HUES48 (cell line): Measurements from ENCODE around the gene TMEM269.

Experiments used
- H3K27ac ChIP-seq: one replicate; pipeline ENCODE4 v1.7.0; 2013; ENCODE audit warnings: low read depth, low read length, inconsistent platforms
- H3K27me3 ChIP-seq: 2 replicates; pipeline ENCODE4 v1.6.1; 2013; ENCODE audit warnings: mild to moderate bottlenecking, low read length; ENCODE audit not compliant: control insufficient read depth, insufficient read depth
- H3K36me3 ChIP-seq: 2 replicates; pipeline ENCODE4 v1.6.1; 2013; ENCODE audit warnings: low read length; ENCODE audit not compliant: control insufficient read depth, insufficient read depth
- H3K4me1 ChIP-seq: 2 replicates; pipeline ENCODE4 v1.6.1; 2013; ENCODE audit warnings: mild to moderate bottlenecking, low read length; ENCODE audit not compliant: control insufficient read depth, insufficient read depth
- H3K4me3 ChIP-seq: 2 replicates; pipeline ENCODE4 v1.5.1; 2013; ENCODE audit warnings: mild to moderate bottlenecking, low read depth, low read length
- H3K9ac ChIP-seq: 2 replicates; pipeline ENCODE4 v1.6.1; 2013; ENCODE audit warnings: mild to moderate bottlenecking, low read depth, low read length, moderate library complexity
- H3K9me3 ChIP-seq: 2 replicates; pipeline ENCODE4 v1.6.1; 2013; ENCODE audit warnings: low read length; ENCODE audit not compliant: control insufficient read depth, insufficient read depth

The TMEM269 gene

DNA sequence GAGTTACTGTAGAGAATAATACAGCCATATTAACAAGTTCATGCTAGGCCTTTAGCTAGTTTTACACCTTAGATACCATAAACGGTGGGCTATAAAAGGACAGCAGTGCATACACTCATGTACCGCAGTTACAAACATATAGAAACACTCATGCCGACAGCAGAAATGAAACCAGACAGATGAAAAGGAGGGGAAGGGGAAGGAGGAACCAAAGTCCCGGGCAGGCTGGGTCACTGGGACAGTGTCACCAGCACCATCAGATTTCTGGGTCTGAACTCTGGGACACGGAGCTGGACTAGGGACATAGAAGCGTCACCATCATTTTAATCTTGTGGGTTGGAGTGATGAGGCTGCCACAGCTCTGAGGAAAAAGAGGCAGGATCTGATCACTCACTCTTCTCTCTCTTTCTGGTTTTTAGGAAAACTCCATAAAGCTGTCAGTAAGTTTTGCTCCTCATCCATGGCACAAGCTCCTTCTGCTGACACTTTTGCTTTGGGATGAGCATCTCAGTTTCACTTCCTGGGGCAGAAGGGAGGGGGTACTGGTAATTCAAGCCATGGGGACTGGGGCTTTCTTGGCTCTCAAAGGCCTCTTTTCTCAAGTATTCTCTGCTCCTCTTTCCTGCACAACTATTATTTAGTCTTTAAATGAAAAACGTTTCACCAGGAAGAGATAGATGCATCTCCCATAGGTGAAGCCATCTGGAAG is 53.8 kb downstream of the TMEM269 start:
- Histone ChIP-seq H3K36me3 (no peaks in the 10 kb centered on the region), H3K27me3 (no peaks in the 10 kb centered on the region), H3K9me3 (no peaks in the 10 kb centered on the region), H3K27ac (no peak overlapping the region), H3K4me1 (no peaks in the 10 kb centered on the region), H3K9ac (no peak overlapping the region), H3K4me3 (no peak overlapping the region)

DNA sequence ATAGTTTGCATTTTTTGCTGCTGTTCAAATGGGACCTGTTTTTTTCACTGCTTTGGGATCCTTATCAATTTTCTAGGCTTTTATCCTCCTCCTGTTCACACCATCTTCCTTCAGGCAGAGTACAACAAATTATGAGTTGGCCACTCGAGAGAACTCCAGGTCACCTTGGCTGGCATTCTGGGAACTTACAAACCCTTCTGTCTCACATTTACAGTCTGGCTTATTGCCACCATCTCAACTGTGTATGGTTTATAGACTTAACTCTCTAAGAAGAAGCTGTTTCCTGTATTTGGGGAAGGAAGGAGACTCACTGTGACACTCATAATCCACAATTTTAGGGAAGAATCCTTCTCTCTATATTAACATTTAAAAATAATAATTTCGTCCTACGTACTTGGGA is 56.2 kb downstream of the TMEM269 start:
- no peaks in the 10 kb centered on the region for H3K27me3 ChIP-seq
- no peaks in the 10 kb centered on the region for H3K9me3 ChIP-seq
- no peak overlapping the region for H3K4me3 ChIP-seq
- H3K9ac ChIP-seq, result no peak overlapping the region
- no peaks in the 10 kb centered on the region for H3K36me3 ChIP-seq
- no peak overlapping the region for H3K27ac ChIP-seq
- 0 out of 2 replicates have a peak, but pooled peaks cover 4% of the 10 kb centered on the region for H3K4me1 ChIP-seq

DNA sequence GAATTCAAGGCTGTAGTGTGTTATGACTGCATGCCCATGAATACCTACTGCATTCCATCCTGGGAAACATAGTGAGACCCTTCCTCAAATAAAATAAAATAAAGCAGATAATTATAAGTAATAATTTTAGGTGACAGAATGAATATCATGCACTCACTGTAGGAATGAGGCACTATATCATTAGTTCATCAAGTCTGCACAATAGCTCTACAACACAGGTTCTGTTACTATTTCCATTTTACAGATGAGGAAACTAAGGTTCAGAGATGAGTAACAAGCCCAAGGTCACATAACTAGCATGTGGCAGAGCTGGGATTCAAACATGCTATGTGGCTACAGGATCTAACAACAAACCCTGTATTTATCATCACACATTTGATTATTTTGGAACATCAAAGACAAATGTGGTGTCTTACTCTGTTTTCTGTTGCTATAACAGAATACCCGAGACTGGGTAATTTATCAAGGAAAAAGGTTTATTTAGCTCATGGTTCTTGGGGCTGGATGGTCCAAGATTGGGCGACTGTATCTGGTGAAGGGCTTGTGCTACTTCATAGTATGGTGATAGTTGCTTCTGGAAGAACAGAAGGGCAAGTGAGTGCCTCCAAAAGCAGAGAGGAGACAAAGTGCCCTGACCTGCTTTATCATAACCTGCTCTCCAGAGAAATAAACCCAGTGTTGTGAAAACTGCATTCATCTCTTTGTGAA is 56.8 kb downstream of the TMEM269 start:
- 0 out of 2 replicates have a peak, but pooled peaks cover 4% of the 10 kb centered on the region for H3K4me1 ChIP-seq
- no peak overlapping the region for H3K9ac ChIP-seq
- H3K36me3 ChIP-seq, result no peaks in the 10 kb centered on the region
- H3K27me3 ChIP-seq, result no peaks in the 10 kb centered on the region
- no peak overlapping the region for H3K27ac ChIP-seq
- no peaks in the 10 kb centered on the region for H3K9me3 ChIP-seq
- H3K4me3 ChIP-seq, result no peak overlapping the region

DNA sequence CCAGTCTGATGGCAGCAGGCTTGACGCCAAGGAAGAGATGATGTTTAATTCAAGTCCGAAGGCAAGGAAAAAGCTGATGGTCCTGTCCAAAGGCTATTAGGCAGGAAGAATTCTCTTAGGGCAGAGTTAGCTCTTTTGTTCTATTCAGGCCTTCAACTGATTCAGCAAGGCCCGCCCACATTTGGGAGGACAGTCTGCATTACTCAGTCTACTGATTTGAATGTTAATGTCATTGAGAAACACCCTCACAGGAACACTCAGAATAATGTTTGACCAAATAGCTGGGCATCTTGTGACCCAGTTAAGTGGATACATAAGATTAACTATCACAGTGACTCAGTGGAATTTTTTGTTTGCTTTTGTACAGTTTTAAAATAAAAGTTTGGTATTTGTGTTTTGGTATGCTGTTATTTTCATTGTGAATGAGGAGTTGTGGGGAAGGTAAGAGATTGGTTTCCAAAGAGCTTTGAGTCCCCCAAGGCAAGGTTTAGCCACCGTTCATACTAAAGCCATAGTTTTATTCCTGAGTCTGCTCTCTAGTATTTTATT is 59.9 kb downstream of the TMEM269 start:
- Histone ChIP-seq H3K27ac (no peak overlapping the region), H3K4me3 (no peak overlapping the region), H3K27me3 (no peaks in the 10 kb centered on the region), H3K36me3 (peaks cover 10% of the 10 kb centered on the region), H3K9ac (no peak overlapping the region), H3K4me1 (peaks cover 15% of the 10 kb centered on the region), H3K9me3 (no peaks in the 10 kb centered on the region)

DNA sequence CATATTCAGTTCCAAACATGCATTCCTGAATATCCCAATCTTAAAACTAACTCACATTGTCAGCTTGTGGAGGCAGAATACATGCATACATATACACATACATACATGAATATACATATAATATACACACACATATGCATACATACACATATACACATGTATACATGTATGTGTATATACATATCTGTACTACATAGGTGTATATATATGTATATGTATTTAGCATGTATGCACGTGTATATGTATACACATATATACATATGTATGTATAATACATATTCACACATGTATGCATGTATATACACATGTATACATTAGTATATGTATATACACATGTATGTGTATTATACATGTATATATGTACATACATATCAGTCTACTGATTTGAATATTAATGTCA is 60.4 kb downstream of the TMEM269 start:
- no peak overlapping the region for H3K27ac ChIP-seq
- H3K27me3 ChIP-seq, result no peaks in the 10 kb centered on the region
- H3K4me3 ChIP-seq, result peak overlapping the region; percentile 75
- H3K4me1 ChIP-seq, result peaks cover 15% of the 10 kb centered on the region
- peaks cover 15% of the 10 kb centered on the region for H3K36me3 ChIP-seq
- no peaks in the 10 kb centered on the region for H3K9me3 ChIP-seq
- no peak overlapping the region for H3K9ac ChIP-seq

DNA sequence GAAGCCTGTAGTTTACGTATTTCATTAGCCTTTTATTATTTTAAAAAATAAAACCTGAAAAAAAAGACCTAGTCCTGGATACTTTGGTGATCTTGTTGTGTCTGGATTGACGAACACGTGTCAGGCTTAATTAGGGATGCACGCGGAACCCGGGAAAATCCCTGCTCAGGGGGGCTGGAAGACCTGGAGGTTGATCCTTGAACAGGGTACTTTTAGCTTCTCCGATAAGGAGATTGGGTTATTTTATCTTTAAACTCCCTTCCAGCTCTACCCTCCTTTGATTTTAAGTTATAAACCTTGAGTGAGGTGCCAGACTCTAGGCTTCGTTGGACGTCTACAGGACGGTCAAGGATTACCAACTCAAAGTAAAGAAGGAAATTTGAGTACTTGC is 61.1 kb downstream of the TMEM269 start:
- peaks cover 22% of the 10 kb centered on the region for H3K36me3 ChIP-seq
- no peak overlapping the region for H3K27ac ChIP-seq
- H3K4me1 ChIP-seq, result peaks cover 15% of the 10 kb centered on the region
- peak overlapping the region; percentile 75 for H3K4me3 ChIP-seq
- no peaks in the 10 kb centered on the region for H3K9me3 ChIP-seq
- peak overlapping the region; percentile 57 for H3K9ac ChIP-seq
- H3K27me3 ChIP-seq, result no peaks in the 10 kb centered on the region

DNA sequence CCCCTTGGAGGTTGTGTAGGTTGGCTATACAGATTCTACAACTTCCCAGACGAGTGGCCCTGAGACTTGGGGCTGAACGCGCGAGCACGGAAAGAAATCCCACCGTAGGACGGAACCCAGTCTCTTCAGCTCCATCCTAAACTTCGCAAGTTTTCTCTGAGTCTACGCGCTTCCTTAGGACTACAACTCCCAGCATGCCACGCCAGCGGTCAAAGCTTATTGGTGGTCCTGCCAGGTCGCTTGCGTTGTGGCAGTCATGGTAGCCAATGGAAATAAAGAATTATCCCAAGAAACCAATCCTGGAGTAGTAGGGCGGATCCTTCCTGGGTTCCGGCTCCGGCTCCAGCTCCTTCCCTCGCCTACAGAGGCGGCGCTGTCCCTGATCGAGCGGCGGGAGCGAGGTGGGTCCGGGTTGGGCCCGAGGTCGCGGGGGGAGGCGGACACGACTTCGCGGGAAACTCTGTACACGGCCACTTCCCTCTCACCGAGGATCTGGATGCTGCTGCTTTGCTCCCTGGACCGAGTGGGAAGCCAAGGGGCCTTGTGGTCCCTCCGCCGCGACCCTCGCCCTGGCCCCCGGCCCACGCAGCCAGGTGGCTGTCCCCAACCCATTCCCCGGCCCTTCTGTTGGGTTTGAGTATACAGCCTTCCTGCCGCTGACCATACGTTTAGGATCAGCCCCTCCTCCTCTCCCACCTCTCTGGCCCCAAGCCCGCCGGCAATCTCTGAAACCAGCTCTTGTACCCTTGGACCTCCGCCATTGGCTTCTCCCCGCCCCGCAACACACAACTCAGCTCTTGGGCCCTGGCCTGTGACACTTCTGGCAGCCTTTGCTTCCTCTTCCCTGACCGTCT is 61.7 kb downstream of the TMEM269 start, which contains the start of gene ZNF691:
Gene ZNF691, plus strand, starts transcription at position 357 of the 854 bp plus-strand sequence. CDS start 3,046 bp downstream, outside the sequence.
- Histone ChIP-seq H3K4me3 (peak within 1 kb of the TSS; percentile 75), H3K9ac (peak within 1 kb of the TSS; percentile 65), H3K4me1 (peaks cover 15% of the 10 kb centered on the region), H3K27ac (no peak within 1 kb of the TSS), H3K27me3 (no peaks in the 10 kb centered on the region), H3K9me3 (no peaks in the 10 kb centered on the region), H3K36me3 (peaks cover 28% of the 10 kb centered on the region)

DNA sequence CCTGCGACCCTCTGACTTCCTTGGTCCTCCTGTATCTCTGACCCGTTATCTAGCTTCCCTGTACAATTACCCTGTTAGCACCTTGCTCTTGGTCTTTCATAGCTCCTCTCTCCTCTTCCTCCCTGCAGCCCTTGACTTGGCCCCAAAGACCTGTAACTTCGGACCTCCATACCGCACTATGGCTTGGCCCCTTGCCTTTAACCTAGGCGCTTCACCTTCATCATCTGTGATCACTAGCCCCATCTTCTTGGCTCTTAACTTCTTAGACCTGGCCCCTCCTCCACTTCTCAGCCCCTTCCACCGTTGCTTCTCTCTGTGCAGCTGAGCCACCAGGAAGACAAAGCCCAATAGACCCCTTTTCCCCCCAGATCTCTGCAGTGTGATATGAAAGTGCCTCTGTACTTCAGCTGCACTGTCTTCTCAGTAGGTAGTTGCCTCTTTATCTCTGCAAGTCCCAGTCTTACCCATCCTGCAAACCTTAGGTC is 62.4 kb downstream of the TMEM269 start:
- H3K27me3 ChIP-seq, result no peaks in the 10 kb centered on the region
- H3K9ac ChIP-seq, result peak overlapping the region; percentile 65
- H3K27ac ChIP-seq, result no peak overlapping the region
- H3K9me3 ChIP-seq, result no peaks in the 10 kb centered on the region
- H3K4me3 ChIP-seq, result peak overlapping the region; percentile 75
- H3K36me3 ChIP-seq, result peaks cover 35% of the 10 kb centered on the region
- peaks cover 15% of the 10 kb centered on the region for H3K4me1 ChIP-seq

DNA sequence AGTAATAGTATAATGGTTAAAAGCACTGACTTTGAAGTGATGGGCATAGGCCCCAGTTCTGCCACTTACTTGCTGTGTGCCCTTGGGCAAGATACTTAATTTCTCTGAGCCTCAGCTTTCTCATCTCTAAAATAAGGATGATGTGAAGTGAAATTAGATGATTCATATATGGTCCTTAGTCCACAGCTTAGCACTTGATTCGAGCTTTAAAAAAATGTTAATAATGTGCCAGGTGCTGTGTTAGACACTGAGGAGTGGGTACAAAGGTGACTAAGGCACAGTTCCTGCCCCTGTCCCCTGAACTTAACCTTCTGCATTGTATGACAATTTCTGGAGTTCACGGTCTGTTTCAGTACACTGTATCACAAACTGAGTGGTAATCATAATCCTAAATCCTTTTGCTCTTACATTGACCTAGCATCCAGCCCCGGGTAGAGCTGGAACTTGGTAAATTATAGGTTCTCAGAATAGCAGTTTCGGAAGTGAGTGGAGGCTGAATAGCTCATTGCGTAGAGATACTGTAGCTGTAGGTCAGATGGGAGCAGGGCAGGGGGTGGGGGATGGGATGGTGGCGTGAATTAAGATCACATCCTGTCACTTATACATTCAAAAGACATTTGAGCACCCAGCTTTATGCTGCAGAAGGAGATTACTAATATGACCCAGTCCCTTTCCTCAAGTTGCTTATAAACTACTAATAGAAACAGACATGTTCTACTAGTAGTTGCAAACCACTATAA is 63.1 kb downstream of the TMEM269 start:
- H3K9me3 ChIP-seq, result no peaks in the 10 kb centered on the region
- H3K27ac ChIP-seq, result no peak overlapping the region
- H3K27me3 ChIP-seq, result no peaks in the 10 kb centered on the region
- H3K36me3 ChIP-seq, result peaks cover 42% of the 10 kb centered on the region
- H3K4me3 ChIP-seq, result peak overlapping the region; percentile 75
- peaks cover 15% of the 10 kb centered on the region for H3K4me1 ChIP-seq
- H3K9ac ChIP-seq, result 0 out of 2 replicates have a peak overlapping the region, but pooled peaks have one; percentile 7
